ENCODE data around the gene RRM1. TPM values are rescaled to one million over a fixed set of nuclear protein-coding genes. Genes with fewer than 3 reads are reported as not detected.

Gene RRM1
- total and polyA plus RNA-seq, 4 donors: 8.0 to 69.9 (median 16.3) TPM

DNA sequence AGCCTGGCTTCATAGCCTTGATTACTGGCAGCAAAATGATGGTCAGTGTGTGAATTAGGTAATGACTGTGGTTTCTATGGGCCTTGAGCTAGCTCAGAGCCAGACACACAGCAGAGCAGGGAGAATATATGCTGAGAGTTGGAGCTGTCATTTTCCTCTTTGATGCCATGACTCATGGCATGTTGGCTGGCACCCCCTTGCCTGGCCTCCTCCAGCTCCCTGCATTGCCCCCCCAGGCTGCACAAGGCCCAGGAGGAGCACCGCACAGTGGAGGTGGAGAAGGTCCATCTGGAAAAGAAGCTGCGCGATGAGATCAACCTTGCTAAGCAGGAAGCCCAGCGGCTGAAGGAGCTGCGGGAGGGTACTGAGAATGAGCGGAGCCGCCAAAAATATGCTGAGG is 20.3 kb upstream of the RRM1 start (continued):
- TF ChIP-seq TAF1 (conservative IDR thresholded peaks at IDR 0.05): no peak
- no peak for TF ChIP-seq EGR1 (IDR thresholded peaks at IDR 0.05; ENCODE audit: low read depth in 2 of 2)

DNA sequence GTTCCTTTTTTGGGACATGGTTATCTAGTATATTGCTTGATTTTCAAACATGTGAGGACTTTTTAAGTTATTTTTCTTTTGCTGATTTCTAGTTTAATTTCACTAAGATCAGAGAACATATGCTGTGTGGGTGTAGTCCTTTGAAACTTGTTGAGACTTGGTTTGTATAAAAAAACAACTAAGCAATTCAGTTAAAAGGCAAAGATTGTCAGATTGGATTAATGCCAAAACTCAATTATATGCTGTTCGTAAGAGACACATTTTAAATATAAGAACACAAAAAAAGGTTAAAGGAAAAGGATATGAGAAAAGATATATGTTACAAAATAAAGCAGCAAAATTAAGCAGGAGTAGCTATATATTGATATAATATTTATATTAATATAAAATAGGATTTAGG is 17.8 kb upstream of the RRM1 start:
- Histone ChIP-seq H3K36me3 (ENCODE audit: control insufficient read depth in 4 of 4, insufficient read depth in 3 of 4, low read depth in 1 of 4, low read length in 3 of 4) (peaks cover 4 to 19% (median 8%) of the 10 kb centered on the region in 4 donors), H3K27ac (ENCODE audit: low read depth in 1 of 2, low read length in 2 of 2) (no peak overlapping the region), H3K4me3 (ENCODE audit: low read depth in 1 of 3, low read length in 3 of 3) (no peak overlapping the region), H3K9me3 (ENCODE audit: control insufficient read depth in 4 of 4, low read length in 3 of 4) (no peaks in the 10 kb centered on the region), H3K9ac (ENCODE audit: low read depth in 1 of 2, low read length in 2 of 2) (no peak overlapping the region), H3K27me3 (ENCODE audit: control insufficient read depth in 4 of 4, insufficient read depth in 4 of 4, low read length in 3 of 4) (no peaks in the 10 kb centered on the region), H3K4me1 (ENCODE audit: control insufficient read depth in 4 of 4, insufficient read depth in 4 of 4, low read length in 3 of 4) (no peaks in the 10 kb centered on the region)
- TF ChIP-seq, protein P1, sequence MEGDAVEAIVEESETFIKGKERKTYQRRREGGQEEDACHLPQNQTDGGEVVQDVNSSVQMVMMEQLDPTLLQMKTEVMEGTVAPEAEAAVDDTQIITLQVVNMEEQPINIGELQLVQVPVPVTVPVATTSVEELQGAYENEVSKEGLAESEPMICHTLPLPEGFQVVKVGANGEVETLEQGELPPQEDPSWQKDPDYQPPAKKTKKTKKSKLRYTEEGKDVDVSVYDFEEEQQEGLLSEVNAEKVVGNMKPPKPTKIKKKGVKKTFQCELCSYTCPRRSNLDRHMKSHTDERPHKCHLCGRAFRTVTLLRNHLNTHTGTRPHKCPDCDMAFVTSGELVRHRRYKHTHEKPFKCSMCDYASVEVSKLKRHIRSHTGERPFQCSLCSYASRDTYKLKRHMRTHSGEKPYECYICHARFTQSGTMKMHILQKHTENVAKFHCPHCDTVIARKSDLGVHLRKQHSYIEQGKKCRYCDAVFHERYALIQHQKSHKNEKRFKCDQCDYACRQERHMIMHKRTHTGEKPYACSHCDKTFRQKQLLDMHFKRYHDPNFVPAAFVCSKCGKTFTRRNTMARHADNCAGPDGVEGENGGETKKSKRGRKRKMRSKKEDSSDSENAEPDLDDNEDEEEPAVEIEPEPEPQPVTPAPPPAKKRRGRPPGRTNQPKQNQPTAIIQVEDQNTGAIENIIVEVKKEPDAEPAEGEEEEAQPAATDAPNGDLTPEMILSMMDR (IDR thresholded peaks at IDR 0.05; ENCODE audit: low read depth, low read length, missing input control): no peak
- TF ChIP-seq, protein P2, sequence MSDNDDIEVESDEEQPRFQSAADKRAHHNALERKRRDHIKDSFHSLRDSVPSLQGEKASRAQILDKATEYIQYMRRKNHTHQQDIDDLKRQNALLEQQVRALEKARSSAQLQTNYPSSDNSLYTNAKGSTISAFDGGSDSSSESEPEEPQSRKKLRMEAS (IDR thresholded peaks at IDR 0.05): no peak
- no peak for TF ChIP-seq HNF4G (IDR thresholded peaks at IDR 0.05)
- TF ChIP-seq, protein P3, sequence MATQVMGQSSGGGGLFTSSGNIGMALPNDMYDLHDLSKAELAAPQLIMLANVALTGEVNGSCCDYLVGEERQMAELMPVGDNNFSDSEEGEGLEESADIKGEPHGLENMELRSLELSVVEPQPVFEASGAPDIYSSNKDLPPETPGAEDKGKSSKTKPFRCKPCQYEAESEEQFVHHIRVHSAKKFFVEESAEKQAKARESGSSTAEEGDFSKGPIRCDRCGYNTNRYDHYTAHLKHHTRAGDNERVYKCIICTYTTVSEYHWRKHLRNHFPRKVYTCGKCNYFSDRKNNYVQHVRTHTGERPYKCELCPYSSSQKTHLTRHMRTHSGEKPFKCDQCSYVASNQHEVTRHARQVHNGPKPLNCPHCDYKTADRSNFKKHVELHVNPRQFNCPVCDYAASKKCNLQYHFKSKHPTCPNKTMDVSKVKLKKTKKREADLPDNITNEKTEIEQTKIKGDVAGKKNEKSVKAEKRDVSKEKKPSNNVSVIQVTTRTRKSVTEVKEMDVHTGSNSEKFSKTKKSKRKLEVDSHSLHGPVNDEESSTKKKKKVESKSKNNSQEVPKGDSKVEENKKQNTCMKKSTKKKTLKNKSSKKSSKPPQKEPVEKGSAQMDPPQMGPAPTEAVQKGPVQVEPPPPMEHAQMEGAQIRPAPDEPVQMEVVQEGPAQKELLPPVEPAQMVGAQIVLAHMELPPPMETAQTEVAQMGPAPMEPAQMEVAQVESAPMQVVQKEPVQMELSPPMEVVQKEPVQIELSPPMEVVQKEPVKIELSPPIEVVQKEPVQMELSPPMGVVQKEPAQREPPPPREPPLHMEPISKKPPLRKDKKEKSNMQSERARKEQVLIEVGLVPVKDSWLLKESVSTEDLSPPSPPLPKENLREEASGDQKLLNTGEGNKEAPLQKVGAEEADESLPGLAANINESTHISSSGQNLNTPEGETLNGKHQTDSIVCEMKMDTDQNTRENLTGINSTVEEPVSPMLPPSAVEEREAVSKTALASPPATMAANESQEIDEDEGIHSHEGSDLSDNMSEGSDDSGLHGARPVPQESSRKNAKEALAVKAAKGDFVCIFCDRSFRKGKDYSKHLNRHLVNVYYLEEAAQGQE (IDR thresholded peaks at IDR 0.05): no peak
- TF ChIP-seq HNF4A (conservative IDR thresholded peaks at IDR 0.05): no peak
- TF ChIP-seq RXRA (IDR thresholded peaks at IDR 0.05): no peak
- TF ChIP-seq JUND (IDR thresholded peaks at IDR 0.05): no peak
- TF ChIP-seq RAD21 (IDR thresholded peaks at IDR 0.05): no peak
- no peak for TF ChIP-seq GABPA (IDR thresholded peaks at IDR 0.05 in 1 of 2, conservative IDR thresholded peaks at IDR 0.05 in 1 of 2)
- no peak for TF ChIP-seq FOXA1 (IDR thresholded peaks at IDR 0.05)
- TF ChIP-seq FOXA2 (IDR thresholded peaks at IDR 0.05): no peak
- TF ChIP-seq, protein P4, sequence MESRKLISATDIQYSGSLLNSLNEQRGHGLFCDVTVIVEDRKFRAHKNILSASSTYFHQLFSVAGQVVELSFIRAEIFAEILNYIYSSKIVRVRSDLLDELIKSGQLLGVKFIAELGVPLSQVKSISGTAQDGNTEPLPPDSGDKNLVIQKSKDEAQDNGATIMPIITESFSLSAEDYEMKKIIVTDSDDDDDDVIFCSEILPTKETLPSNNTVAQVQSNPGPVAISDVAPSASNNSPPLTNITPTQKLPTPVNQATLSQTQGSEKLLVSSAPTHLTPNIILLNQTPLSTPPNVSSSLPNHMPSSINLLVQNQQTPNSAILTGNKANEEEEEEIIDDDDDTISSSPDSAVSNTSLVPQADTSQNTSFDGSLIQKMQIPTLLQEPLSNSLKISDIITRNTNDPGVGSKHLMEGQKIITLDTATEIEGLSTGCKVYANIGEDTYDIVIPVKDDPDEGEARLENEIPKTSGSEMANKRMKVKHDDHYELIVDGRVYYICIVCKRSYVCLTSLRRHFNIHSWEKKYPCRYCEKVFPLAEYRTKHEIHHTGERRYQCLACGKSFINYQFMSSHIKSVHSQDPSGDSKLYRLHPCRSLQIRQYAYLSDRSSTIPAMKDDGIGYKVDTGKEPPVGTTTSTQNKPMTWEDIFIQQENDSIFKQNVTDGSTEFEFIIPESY (IDR thresholded peaks at IDR 0.05): no peak
- no peak for TF ChIP-seq SP1 (IDR thresholded peaks at IDR 0.05)
- 82% methylated on average over 1 of the region's 1 CpG for WGBS
- DNase-seq (ENCODE audit: low spot score): no peak
